T-helper 1 cell treated with Interleukin-12 subunit alpha and Interleukin-12 subunit beta and Interleukin-4 antibody, amounts not matched to agents 30 μg/mL and 1 μg/mL, for 36 hours (primary cell): ENCODE results near the gene PRXL2B.

Source experiments
- H3K27ac Mint-ChIP-seq: one replicate; pipeline ENCODE4 v1.8.0; 2021; ENCODE audit warnings: mild to moderate bottlenecking, mixed read lengths
- H3K27me3 Mint-ChIP-seq: one replicate; pipeline ENCODE4 v1.8.0; 2021; ENCODE audit warnings: low read depth, mixed read lengths
- H3K36me3 Mint-ChIP-seq: one replicate; pipeline ENCODE4 v1.8.0; 2021; ENCODE audit warnings: low read depth, mixed read lengths
- H3K4me1 Mint-ChIP-seq: one replicate; pipeline ENCODE4 v1.8.0; 2021; ENCODE audit warnings: low read depth, mixed read lengths
- H3K4me3 Mint-ChIP-seq: one replicate; pipeline ENCODE4 v1.8.0; 2021; ENCODE audit warnings: mild to moderate bottlenecking, moderate library complexity, mixed read lengths
- H3K9me3 Mint-ChIP-seq: one replicate; pipeline ENCODE4 v1.8.0; 2021; ENCODE audit warnings: mixed read lengths

The PRXL2B gene

DNA sequence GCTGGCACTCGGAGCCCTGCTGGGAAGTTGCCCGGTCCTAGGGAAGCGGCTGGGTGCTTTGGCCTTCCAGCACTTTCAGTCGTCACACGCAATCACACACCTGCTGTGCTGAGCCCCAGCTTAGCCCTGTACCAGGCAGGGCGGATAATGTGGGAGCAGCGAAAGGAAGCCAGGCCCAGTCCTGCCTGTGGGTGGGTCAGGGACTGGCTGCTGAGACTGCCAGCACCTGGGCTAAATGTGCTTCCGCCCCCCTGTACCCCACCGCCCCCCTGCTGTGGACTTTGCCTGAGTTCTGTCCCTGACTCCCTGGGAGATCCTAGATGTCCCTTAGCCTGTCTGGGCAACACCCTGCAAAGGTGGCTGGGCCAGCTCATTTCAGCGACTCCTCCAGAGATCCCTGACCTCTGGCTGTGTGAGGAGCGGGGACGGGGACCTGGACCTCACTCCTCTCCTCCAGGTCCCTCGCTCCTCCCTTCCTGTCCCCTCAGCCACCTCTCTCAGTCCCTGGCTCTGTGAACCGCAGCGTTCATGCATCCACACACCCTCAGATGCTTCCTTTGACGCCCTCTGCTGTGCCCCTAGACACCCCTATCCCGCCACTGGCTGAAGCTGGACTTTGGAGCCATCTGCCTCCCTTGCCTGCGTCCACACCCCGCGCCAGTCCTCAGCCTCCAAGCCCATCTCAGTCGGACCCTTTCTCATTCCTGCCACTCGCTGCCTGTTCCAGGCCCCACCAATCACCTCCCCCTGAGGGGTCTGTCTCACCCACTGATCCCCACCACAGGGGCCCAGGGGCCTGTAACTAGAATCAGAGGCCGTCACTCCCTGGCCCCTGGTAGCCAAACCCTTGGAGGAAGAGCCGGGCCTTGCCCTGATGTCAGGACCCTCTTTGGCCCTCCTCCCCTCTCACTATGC lies 44.8 kb downstream of the PRXL2B start:
- Mint-ChIP-seq H3K36me3 (no peaks in the 10 kb centered on the region), H3K27ac (no peak overlapping the region), H3K27me3 (peaks cover 40% of the 10 kb centered on the region), H3K4me1 (no peaks in the 10 kb centered on the region), H3K9me3 (peaks cover 14% of the 10 kb centered on the region), H3K4me3 (no peak overlapping the region)

DNA sequence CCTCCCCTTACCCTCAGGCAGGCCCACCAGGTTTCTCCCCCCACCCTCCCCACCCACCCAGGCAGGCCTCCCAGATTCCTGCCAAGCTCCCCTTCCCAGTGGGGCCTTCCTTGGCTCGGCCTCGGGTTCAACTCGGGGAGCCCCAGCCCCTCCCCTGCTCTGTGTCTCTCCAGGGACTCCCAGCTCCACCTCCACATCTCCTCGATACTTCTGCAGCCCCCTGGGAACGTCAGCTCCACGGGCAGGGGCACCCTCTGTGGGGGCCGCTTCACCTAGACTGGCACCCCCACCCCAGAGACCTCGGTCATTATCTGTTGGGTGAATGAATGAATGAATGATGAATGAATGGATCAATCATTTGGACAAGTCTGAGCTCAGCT lies 45.5 kb downstream of the PRXL2B start:
- no peak overlapping the region for H3K27ac Mint-ChIP-seq
- peaks cover 3% of the 10 kb centered on the region for H3K36me3 Mint-ChIP-seq
- H3K9me3 Mint-ChIP-seq = peaks cover 21% of the 10 kb centered on the region
- H3K27me3 Mint-ChIP-seq = peaks cover 38% of the 10 kb centered on the region
- no peaks in the 10 kb centered on the region for H3K4me1 Mint-ChIP-seq
- no peak overlapping the region for H3K4me3 Mint-ChIP-seq

- no peak within 1 kb of the TSS for H3K4me3 Mint-ChIP-seq
- H3K27ac Mint-ChIP-seq = no peak within 1 kb of the TSS
- H3K27me3 Mint-ChIP-seq = peaks cover 32% of the 10 kb centered on the region
- no peaks in the 10 kb centered on the region for H3K4me1 Mint-ChIP-seq
- peaks cover 26% of the 10 kb centered on the region for H3K9me3 Mint-ChIP-seq
- H3K36me3 Mint-ChIP-seq = peaks cover 3% of the 10 kb centered on the region
These were observed 46.2 kb downstream of the PRXL2B start, which contains the start of gene MMEL1 for GRCh38 chr1:2632561-2633361. MMEL1 (minus strand) TSS chr1:2633016; CDS start chr1:2629484, 3,532 bp downstream.

DNA sequence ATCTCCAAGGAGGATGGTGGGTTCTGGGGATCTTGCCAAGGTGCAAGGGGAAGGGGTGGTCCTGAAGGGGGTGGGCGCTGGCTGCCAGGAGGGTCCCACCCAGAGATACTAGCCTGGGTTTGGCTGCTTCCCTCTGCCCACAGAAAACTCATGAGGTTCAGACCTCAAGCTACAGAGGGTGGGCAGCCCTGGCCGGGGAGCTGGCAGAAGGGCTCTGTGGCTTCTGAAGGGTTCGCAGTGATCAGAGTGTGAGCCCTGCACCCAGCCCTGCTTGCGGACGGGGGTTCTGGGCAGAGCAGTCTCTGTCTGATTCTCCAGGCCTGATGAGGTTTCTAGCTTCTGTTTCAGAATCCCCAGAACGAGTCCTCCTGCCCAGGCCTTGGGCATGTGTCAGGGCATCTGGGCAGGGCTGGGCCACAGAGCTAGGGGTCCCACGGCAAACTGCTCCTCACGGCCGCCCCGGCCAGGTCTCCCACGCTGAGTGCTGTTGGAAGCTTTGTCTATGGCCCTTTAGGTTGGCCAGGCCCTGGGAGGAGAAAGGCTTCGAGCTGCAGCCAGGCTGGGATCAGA lies 46.9 kb downstream of the PRXL2B start:
- no peak overlapping the region for H3K27ac Mint-ChIP-seq
- peaks cover 30% of the 10 kb centered on the region for H3K27me3 Mint-ChIP-seq
- peaks cover 3% of the 10 kb centered on the region for H3K36me3 Mint-ChIP-seq
- no peaks in the 10 kb centered on the region for H3K4me1 Mint-ChIP-seq
- no peak overlapping the region for H3K4me3 Mint-ChIP-seq
- peaks cover 26% of the 10 kb centered on the region for H3K9me3 Mint-ChIP-seq

DNA sequence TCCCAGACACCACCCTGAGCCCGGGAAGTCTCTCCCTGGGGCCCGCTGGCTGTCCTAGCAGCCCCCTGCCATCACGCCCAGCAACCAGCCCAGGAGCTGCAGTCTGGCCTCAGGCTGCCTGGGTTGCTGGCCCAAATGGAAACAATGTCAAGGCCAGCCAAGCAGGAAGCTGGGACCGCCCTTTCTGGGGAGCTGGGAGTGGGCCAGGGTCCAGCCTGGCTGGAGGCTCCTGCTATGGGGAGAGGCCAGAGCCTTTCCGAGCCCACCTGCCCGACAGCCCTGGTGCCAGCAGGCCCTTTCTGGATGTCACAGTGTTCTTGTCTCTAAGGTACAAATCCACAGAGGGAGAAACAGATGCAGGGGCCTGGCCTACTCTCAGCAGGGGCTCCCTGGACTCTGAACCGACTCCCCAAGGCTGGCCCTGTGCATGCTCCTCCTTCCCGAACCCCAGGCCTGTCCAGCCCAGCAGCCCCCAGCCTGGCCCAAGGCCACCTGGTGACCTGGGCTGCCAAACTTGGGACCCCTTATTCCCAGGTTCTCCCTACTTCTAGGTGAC lies 47.4 kb downstream of the PRXL2B start:
- Mint-ChIP-seq H3K27ac (no peak overlapping the region), H3K27me3 (peaks cover 30% of the 10 kb centered on the region), H3K9me3 (peaks cover 26% of the 10 kb centered on the region), H3K36me3 (peaks cover 3% of the 10 kb centered on the region), H3K4me3 (no peak overlapping the region), H3K4me1 (no peaks in the 10 kb centered on the region)

- H3K4me1 Mint-ChIP-seq = no peaks in the 10 kb centered on the region
- peaks cover 22% of the 10 kb centered on the region for H3K9me3 Mint-ChIP-seq
- H3K36me3 Mint-ChIP-seq = peaks cover 3% of the 10 kb centered on the region
- H3K4me3 Mint-ChIP-seq = no peak overlapping the region
- no peak overlapping the region for H3K27ac Mint-ChIP-seq
- H3K27me3 Mint-ChIP-seq = peaks cover 19% of the 10 kb centered on the region
These were observed 48.9 kb downstream of the PRXL2B start for GRCh38 chr1:2635361-2636010.

- Mint-ChIP-seq H3K9me3 (peaks cover 18% of the 10 kb centered on the region), H3K27me3 (peaks cover 9% of the 10 kb centered on the region), H3K27ac (no peak overlapping the region), H3K36me3 (peaks cover 3% of the 10 kb centered on the region), H3K4me3 (no peak overlapping the region), H3K4me1 (no peaks in the 10 kb centered on the region)
These were observed 50.2 kb downstream of the PRXL2B start for GRCh38 chr1:2636733-2637132.

- H3K36me3 Mint-ChIP-seq = peaks cover 5% of the 10 kb centered on the region
- no peak overlapping the region for H3K4me3 Mint-ChIP-seq
- H3K4me1 Mint-ChIP-seq = peaks cover 3% of the 10 kb centered on the region
- H3K27ac Mint-ChIP-seq = no peak overlapping the region
- peaks cover 18% of the 10 kb centered on the region for H3K9me3 Mint-ChIP-seq
- H3K27me3 Mint-ChIP-seq = peaks cover 5% of the 10 kb centered on the region
These were observed 51.0 kb downstream of the PRXL2B start for GRCh38 chr1:2637442-2638145.

- H3K4me1 Mint-ChIP-seq = peaks cover 3% of the 10 kb centered on the region
- peaks cover 5% of the 10 kb centered on the region for H3K36me3 Mint-ChIP-seq
- H3K4me3 Mint-ChIP-seq = no peak overlapping the region
- H3K27ac Mint-ChIP-seq = peak overlapping the region; percentile 9
- H3K9me3 Mint-ChIP-seq = peaks cover 18% of the 10 kb centered on the region
- H3K27me3 Mint-ChIP-seq = peaks cover 5% of the 10 kb centered on the region
These were observed 52.0 kb downstream of the PRXL2B start for GRCh38 chr1:2638466-2639115.

- Mint-ChIP-seq H3K4me3 (no peak overlapping the region), H3K27ac (peak overlapping the region; percentile 9), H3K4me1 (peaks cover 3% of the 10 kb centered on the region)
These were observed 52.6 kb downstream of the PRXL2B start for GRCh38 chr1:2639203-2639602.

DNA sequence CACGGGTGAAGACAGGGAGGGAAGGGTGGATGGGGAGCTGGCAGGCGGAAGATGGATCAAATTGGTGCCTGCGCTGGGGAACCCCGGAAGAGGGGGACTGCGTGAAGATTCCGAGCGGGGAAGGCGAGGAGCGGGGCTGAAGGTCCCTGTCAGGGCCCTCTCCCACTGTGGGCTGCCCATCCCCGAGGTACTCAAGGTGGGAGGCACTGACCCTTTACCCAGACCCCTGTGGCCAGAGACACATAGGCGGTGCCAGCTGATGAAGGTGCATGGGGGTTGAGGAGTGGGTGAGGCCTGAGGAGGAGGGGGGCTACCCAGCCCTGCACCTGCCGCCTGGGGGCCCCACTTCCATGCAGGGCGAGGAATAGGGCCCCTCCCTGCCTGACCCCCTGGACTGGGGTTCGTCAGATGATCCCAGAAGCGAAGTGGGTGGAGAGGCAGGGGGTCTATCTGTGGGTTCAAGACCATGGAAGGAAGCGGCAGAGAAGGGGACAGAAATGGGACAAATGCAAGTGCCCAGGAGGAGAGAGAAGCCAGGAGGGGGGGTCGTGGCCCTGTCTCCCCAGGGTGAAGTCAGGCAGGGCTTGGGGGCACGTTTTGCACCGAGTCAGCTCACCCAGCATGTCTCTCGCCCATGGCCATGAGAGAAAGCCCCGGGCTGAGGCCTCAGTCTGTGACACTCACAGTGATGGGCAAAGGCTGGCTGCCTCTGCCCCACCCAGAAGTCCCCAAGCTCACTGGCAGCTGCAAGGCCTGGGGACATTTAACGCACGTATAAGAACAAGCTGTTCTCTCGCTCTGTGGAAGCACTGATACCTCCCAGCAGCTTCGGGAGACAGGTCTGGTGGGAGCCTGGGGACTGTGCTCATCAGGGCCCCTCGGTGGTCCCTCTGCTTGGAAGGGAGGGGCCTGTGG lies 53.3 kb downstream of the PRXL2B start:
- peaks cover 5% of the 10 kb centered on the region for H3K36me3 Mint-ChIP-seq
- peaks cover 5% of the 10 kb centered on the region for H3K27me3 Mint-ChIP-seq
- H3K4me3 Mint-ChIP-seq = no peak overlapping the region
- peaks cover 3% of the 10 kb centered on the region for H3K4me1 Mint-ChIP-seq
- peaks cover 18% of the 10 kb centered on the region for H3K9me3 Mint-ChIP-seq
- no peak overlapping the region for H3K27ac Mint-ChIP-seq

More at GRCh38 chr1:2639203-2639602, 52.6 kb downstream of the PRXL2B start:
- peaks cover 5% of the 10 kb centered on the region for H3K36me3 Mint-ChIP-seq
- H3K9me3 Mint-ChIP-seq = peaks cover 18% of the 10 kb centered on the region
- H3K27me3 Mint-ChIP-seq = peaks cover 5% of the 10 kb centered on the region

DNA sequence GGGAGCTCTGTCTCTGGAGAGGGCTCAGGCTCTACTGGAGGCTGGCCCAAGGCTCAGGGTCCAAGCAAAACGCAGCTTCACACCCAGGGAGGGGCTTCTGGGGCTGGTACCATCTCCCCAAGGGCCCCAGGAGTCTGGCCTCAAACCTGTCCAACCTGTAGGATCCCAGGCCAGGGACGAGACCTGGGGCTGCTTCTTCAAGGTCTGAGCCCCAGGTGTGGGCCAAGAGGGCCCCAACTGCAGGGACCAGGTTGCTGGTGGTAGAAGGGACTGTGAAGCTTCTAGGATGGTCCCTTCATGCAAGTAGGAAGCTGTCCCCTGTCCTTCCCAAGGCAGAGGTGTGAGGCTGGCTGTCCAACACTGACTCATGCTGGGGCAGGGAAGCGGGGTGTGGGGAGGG lies 54.0 kb downstream of the PRXL2B start:
- H3K9me3 Mint-ChIP-seq = peaks cover 20% of the 10 kb centered on the region
- H3K27me3 Mint-ChIP-seq = peaks cover 5% of the 10 kb centered on the region
- peaks cover 3% of the 10 kb centered on the region for H3K4me1 Mint-ChIP-seq
- H3K27ac Mint-ChIP-seq = no peak overlapping the region
- H3K4me3 Mint-ChIP-seq = no peak overlapping the region
- peaks cover 5% of the 10 kb centered on the region for H3K36me3 Mint-ChIP-seq
